ENCODE results near the gene LINGO3. TPM values are rescaled to one million over a fixed set of nuclear protein-coding genes. Genes with fewer than 3 reads are reported as not detected.

Gene LINGO3
- total RNA-seq, 3 donors from 2014 or later (not counting 1 experiment from before 2014, with no cell fraction given): 0.68 to 1.0 (median 0.84) TPM

DNA sequence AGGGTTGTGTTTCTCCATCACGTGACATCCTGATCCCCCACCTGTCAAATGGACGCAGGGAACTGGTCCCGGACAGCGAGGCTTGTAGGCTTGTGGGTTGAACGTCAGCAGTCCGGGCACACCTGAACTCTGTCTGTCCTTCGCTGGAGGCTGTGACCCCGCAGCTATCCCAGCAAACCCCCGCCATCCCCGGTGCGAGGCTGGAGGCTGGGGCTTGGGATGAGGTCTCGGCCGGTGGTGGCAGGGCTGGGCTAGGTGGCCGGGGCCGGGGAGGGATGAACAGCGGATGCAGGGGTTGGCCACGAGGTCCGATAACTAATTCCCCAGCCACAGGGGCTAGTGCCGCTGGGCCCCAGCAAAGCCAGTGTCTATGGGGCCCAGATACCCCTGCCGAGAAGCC is 11.6 kb upstream of the LINGO3 start:
- peaks cover 24% of the 10 kb centered on the region for H3K4me1 ChIP-seq (ENCODE audit: control insufficient read depth, insufficient read depth, low read length)
- H3K4me3 ChIP-seq (ENCODE audit: low read length): no peak overlapping the region
- H3K27me3 Mint-ChIP-seq (ENCODE audit: low read depth in 2 of 2): peaks cover 6 to 7% of the 10 kb centered on the region in 2 donors
- H3K36me3 Mint-ChIP-seq: peaks cover 8% of the 10 kb centered on the region
- H3K27me3 ChIP-seq (ENCODE audit: control insufficient read depth, insufficient read depth, low read length): no peaks in the 10 kb centered on the region
- H3K27ac Mint-ChIP-seq: no peak overlapping the region
- DNase-seq: no peak
- peaks cover 5% of the 10 kb centered on the region for H3K36me3 ChIP-seq (ENCODE audit: control insufficient read depth, insufficient read depth, low read length)
- no peak for ATAC-seq
- peaks cover 0 to 5% of the 10 kb centered on the region in 2 donors for H3K9me3 Mint-ChIP-seq
- H3K9me3 ChIP-seq (ENCODE audit: control insufficient read depth, insufficient read depth, low read length): no peaks in the 10 kb centered on the region
- peaks cover 8 to 9% of the 10 kb centered on the region in 2 donors for H3K4me1 Mint-ChIP-seq
- no peak overlapping the region for H3K4me3 Mint-ChIP-seq
- intact Hi-C loops (cut with micrococcal nuclease): loop anchor here (5.0 kb wide), 1 partner anchor 162 kb away; no protein-coding TSS in a partner anchor
- no peak for TF ChIP-seq CTCF (IDR thresholded peaks at IDR 0.05)
- no peak overlapping the region for H3K27ac ChIP-seq (ENCODE audit: low read length)
- WGBS (ENCODE audit: insufficient coverage): 93% methylated on average over 20 of the region's 20 CpGs

- Mint-ChIP-seq H3K27me3 (ENCODE audit: low read depth in 2 of 2) (peaks cover 6 to 9% of the 10 kb centered on the region in 2 donors), H3K4me3 (no peak overlapping the region), H3K9me3 (peaks cover 0 to 6% of the 10 kb centered on the region in 2 donors), H3K4me1 (peaks cover 8 to 9% of the 10 kb centered on the region in 2 donors), H3K36me3 (peaks cover 9% of the 10 kb centered on the region), H3K27ac (no peak overlapping the region)
- no peak overlapping the region for H3K27ac ChIP-seq (ENCODE audit: low read length)
- no peak for DNase-seq
- intact Hi-C loops (cut with micrococcal nuclease): loop anchor here (5.0 kb wide), 1 partner anchor 162 kb away; no protein-coding TSS in a partner anchor
- WGBS (ENCODE audit: insufficient coverage): 69% methylated on average over 4 of the region's 6 CpGs
- ATAC-seq: no peak
- no peak overlapping the region for H3K4me3 ChIP-seq (ENCODE audit: low read length)
- H3K27me3 ChIP-seq (ENCODE audit: control insufficient read depth, insufficient read depth, low read length): no peaks in the 10 kb centered on the region
- H3K9me3 ChIP-seq (ENCODE audit: control insufficient read depth, insufficient read depth, low read length): no peaks in the 10 kb centered on the region
- H3K4me1 ChIP-seq (ENCODE audit: control insufficient read depth, insufficient read depth, low read length): peaks cover 19% of the 10 kb centered on the region
- peaks cover 3% of the 10 kb centered on the region for H3K36me3 ChIP-seq (ENCODE audit: control insufficient read depth, insufficient read depth, low read length)
- TF ChIP-seq CTCF (IDR thresholded peaks at IDR 0.05): no peak
Measured at GRCh38 chr19:2318923-2319322, 11.0 kb upstream of the LINGO3 start.

GRCh38 chr19:2317756-2318155 is 9.8 kb upstream of the LINGO3 start:
- no peak overlapping the region for H3K4me3 ChIP-seq (ENCODE audit: low read length)
- peaks cover 19% of the 10 kb centered on the region for H3K4me1 ChIP-seq (ENCODE audit: control insufficient read depth, insufficient read depth, low read length)
- H3K27me3 Mint-ChIP-seq (ENCODE audit: low read depth in 2 of 2): peaks cover 9 to 14% of the 10 kb centered on the region in 2 donors
- H3K36me3 Mint-ChIP-seq: peaks cover 9% of the 10 kb centered on the region
- intact Hi-C loops (cut with micrococcal nuclease): loop anchor here (2.0 to 5.0 kb wide), 2 partner anchors 81 to 160 kb away; partner anchors contain the start of genes PLEKHJ1 and SF3A2
- peaks cover 0 to 6% of the 10 kb centered on the region in 2 donors for H3K9me3 Mint-ChIP-seq
- H3K36me3 ChIP-seq (ENCODE audit: control insufficient read depth, insufficient read depth, low read length): no peaks in the 10 kb centered on the region
- H3K27me3 ChIP-seq (ENCODE audit: control insufficient read depth, insufficient read depth, low read length): peaks cover 5% of the 10 kb centered on the region
- no peak overlapping the region for H3K27ac Mint-ChIP-seq
- WGBS (ENCODE audit: insufficient coverage): 92% methylated on average over 25 of the region's 25 CpGs
- peaks cover 8 to 9% of the 10 kb centered on the region in 2 donors for H3K4me1 Mint-ChIP-seq
- no peak overlapping the region for H3K27ac ChIP-seq (ENCODE audit: low read length)
- no peak overlapping the region for H3K4me3 Mint-ChIP-seq
- no peaks in the 10 kb centered on the region for H3K9me3 ChIP-seq (ENCODE audit: control insufficient read depth, insufficient read depth, low read length)
- no peak for TF ChIP-seq CTCF (IDR thresholded peaks at IDR 0.05)
- ATAC-seq (no peak), DNase-seq (no peak)

- Mint-ChIP-seq H3K4me1 (peaks cover 8 to 9% of the 10 kb centered on the region in 2 donors), H3K27me3 (ENCODE audit: low read depth in 2 of 2) (peaks cover 9 to 14% of the 10 kb centered on the region in 2 donors), H3K9me3 (peaks cover 0 to 6% of the 10 kb centered on the region in 2 donors), H3K36me3 (peaks cover 9% of the 10 kb centered on the region), H3K4me3 (no peak overlapping the region), H3K27ac (no peak overlapping the region)
- 96% methylated on average over 13 of the region's 13 CpGs for WGBS (ENCODE audit: insufficient coverage)
- peaks cover 19% of the 10 kb centered on the region for H3K4me1 ChIP-seq (ENCODE audit: control insufficient read depth, insufficient read depth, low read length)
- no peaks in the 10 kb centered on the region for H3K36me3 ChIP-seq (ENCODE audit: control insufficient read depth, insufficient read depth, low read length)
- DNase-seq: no peak
- ATAC-seq: no peak
- intact Hi-C loops (cut with micrococcal nuclease): loop anchor here (2.0 to 5.0 kb wide), 2 partner anchors 80 to 160 kb away; partner anchors contain the start of genes PLEKHJ1 and SF3A2
- H3K27me3 ChIP-seq (ENCODE audit: control insufficient read depth, insufficient read depth, low read length): peaks cover 10% of the 10 kb centered on the region
- H3K9me3 ChIP-seq (ENCODE audit: control insufficient read depth, insufficient read depth, low read length): no peaks in the 10 kb centered on the region
- no peak overlapping the region for H3K27ac ChIP-seq (ENCODE audit: low read length)
- no peak for TF ChIP-seq CTCF (IDR thresholded peaks at IDR 0.05)
- no peak overlapping the region for H3K4me3 ChIP-seq (ENCODE audit: low read length)
Measured at GRCh38 chr19:2317300-2317699, 9.3 kb upstream of the LINGO3 start.

All from natural killer cell (primary cell).